ENCODE results near the gene SSBP1.

The SSBP1 gene

GRCh38 chr7:141717450-141717849 is 20.7 kb upstream of the SSBP1 start:
- Mint-ChIP-seq H3K36me3 (ENCODE audit: low read depth) (no peaks in the 10 kb centered on the region), H3K27me3 (ENCODE audit: low read depth, poor library complexity) (peaks cover 6% of the 10 kb centered on the region), H3K9me3 (no peaks in the 10 kb centered on the region), H3K27ac (no peak overlapping the region), H3K4me1 (no peaks in the 10 kb centered on the region), H3K4me3 (no peak overlapping the region)
- TF ChIP-seq CTCF (IDR thresholded peaks at IDR 0.05) = no peak
- no peak for DNase-seq

GRCh38 chr7:141722529-141722928 is 15.6 kb upstream of the SSBP1 start:
- Mint-ChIP-seq H3K27ac (no peak overlapping the region), H3K27me3 (ENCODE audit: low read depth, poor library complexity) (peaks cover 11% of the 10 kb centered on the region), H3K4me1 (no peaks in the 10 kb centered on the region)

GRCh38 chr7:141729020-141729419 is 9.1 kb upstream of the SSBP1 start:
- H3K4me3 Mint-ChIP-seq = no peak overlapping the region
- H3K36me3 Mint-ChIP-seq (ENCODE audit: low read depth) = no peaks in the 10 kb centered on the region
- H3K27me3 Mint-ChIP-seq (ENCODE audit: low read depth, poor library complexity) = peaks cover 19% of the 10 kb centered on the region
- H3K9me3 Mint-ChIP-seq = no peaks in the 10 kb centered on the region
- DNase-seq = no peak
- no peak for TF ChIP-seq CTCF (IDR thresholded peaks at IDR 0.05)
- no peak overlapping the region for H3K27ac Mint-ChIP-seq
- H3K4me1 Mint-ChIP-seq = no peaks in the 10 kb centered on the region

More at GRCh38 chr7:141722529-141722928, 15.6 kb upstream of the SSBP1 start:
- no peak for TF ChIP-seq CTCF (IDR thresholded peaks at IDR 0.05)
- no peaks in the 10 kb centered on the region for H3K36me3 Mint-ChIP-seq (ENCODE audit: low read depth)
- DNase-seq = no peak
- no peak overlapping the region for H3K4me3 Mint-ChIP-seq
- no peaks in the 10 kb centered on the region for H3K9me3 Mint-ChIP-seq

- Mint-ChIP-seq H3K27ac (no peak overlapping the region), H3K36me3 (ENCODE audit: low read depth) (no peaks in the 10 kb centered on the region), H3K4me3 (no peak overlapping the region), H3K4me1 (no peaks in the 10 kb centered on the region), H3K9me3 (no peaks in the 10 kb centered on the region), H3K27me3 (ENCODE audit: low read depth, poor library complexity) (peaks cover 18% of the 10 kb centered on the region)
- no peak for TF ChIP-seq CTCF (IDR thresholded peaks at IDR 0.05)
- no peak for DNase-seq
Observed at GRCh38 chr7:141731476-141732149, 6.5 kb upstream of the SSBP1 start.

- H3K4me1 Mint-ChIP-seq = peaks cover 27% of the 10 kb centered on the region
- no peak for TF ChIP-seq CTCF (IDR thresholded peaks at IDR 0.05)
- H3K27me3 Mint-ChIP-seq (ENCODE audit: low read depth, poor library complexity) = peaks cover 4% of the 10 kb centered on the region
- no peak for DNase-seq
- H3K9me3 Mint-ChIP-seq = no peaks in the 10 kb centered on the region
- peak overlapping the region; percentile 96 for H3K4me3 Mint-ChIP-seq
- H3K36me3 Mint-ChIP-seq (ENCODE audit: low read depth) = peaks cover 17% of the 10 kb centered on the region
- peak overlapping the region; percentile 98 for H3K27ac Mint-ChIP-seq
Observed at GRCh38 chr7:141737118-141737835, 881 bp upstream of the SSBP1 start.

All from nephron progenitor cell (in vitro differentiated cells).